HepG2 (cell line): Measurements from ENCODE around the gene CDH1. TPM values are rescaled to one million over a fixed set of nuclear protein-coding genes. Genes with fewer than 3 reads are reported as not detected.

Experiments
- CEBPZ ChIP-seq: IDR thresholded peaks from 2 replicates; pipeline ENCODE4 v1.6.1; 2012; ENCODE audit warnings: low read length, improper control_type of control experiment
- E2F1 ChIP-seq: sonication (generic); formaldehyde crosslinking; IDR thresholded peaks from 2 replicates; pipeline ENCODE4 v1.5.0; 2020; ENCODE audit warnings: missing genetic modification reagents
- KMT2A ChIP-seq: sonication (generic); formaldehyde crosslinking; IDR thresholded peaks from 2 replicates; pipeline ENCODE4 v1.4.0; 2020; ENCODE audit warnings: missing genetic modification reagents
- MED13 ChIP-seq: sonication (generic); formaldehyde crosslinking; IDR thresholded peaks from 2 replicates; pipeline ENCODE4 v1.5.0; 2020; ENCODE audit warnings: missing genetic modification reagents
- POGK ChIP-seq: sonication (generic); formaldehyde crosslinking; conservative IDR thresholded peaks from 2 replicates; pipeline ENCODE4 v1.8.0; 2022; ENCODE audit warnings: mild to moderate bottlenecking, moderate library complexity, missing genetic modification reagents
- PRMT3 ChIP-seq: sonication (generic); formaldehyde crosslinking; IDR thresholded peaks from 2 replicates; pipeline ENCODE4 v1.8.1; 2022; ENCODE audit warnings: low read depth, mild to moderate bottlenecking, moderate library complexity, missing genetic modification reagents, borderline replicate concordance
- SCMH1 ChIP-seq: sonication (generic); formaldehyde crosslinking; IDR thresholded peaks from 2 replicates; pipeline ENCODE4 v1.9.0; 2021; ENCODE audit warnings: missing genetic modification reagents, mild to moderate bottlenecking, borderline replicate concordance
- SRY ChIP-seq: sonication (generic); formaldehyde crosslinking; IDR thresholded peaks from 2 replicates; pipeline ENCODE4 v1.8.0; 2022; ENCODE audit warnings: mild to moderate bottlenecking, missing genetic modification reagents
- STAG1 ChIP-seq: sonication (generic); formaldehyde crosslinking; IDR thresholded peaks from 2 replicates; pipeline ENCODE4 v1.4.0; 2020; ENCODE audit warnings: missing genetic modification reagents
- ZMAT3 ChIP-seq: sonication (generic); formaldehyde crosslinking; conservative IDR thresholded peaks from 2 replicates; pipeline ENCODE4 v1.7.0; 2021; ENCODE audit warnings: missing genetic modification reagents
- ZMYM3 ChIP-seq: sonication (generic); formaldehyde crosslinking; IDR thresholded peaks from 2 replicates; pipeline ENCODE4 v1.5.1; 2020; ENCODE audit warnings: mild to moderate bottlenecking, missing genetic modification reagents
- ZNF691 ChIP-seq: sonication (generic); formaldehyde crosslinking; IDR thresholded peaks from 2 replicates; pipeline ENCODE4 v1.4.0; 2020; ENCODE audit warnings: missing genetic modification reagents, low read depth, mild to moderate bottlenecking, borderline replicate concordance
- polyA plus RNA-seq, 8 experiments: library from polyadenylated mRNA; depleted of rRNA in 3 of 8; stranded (reverse) in 7 of 8; unstranded in 1 of 8; fragments of >200 nt; fragmentation: Illumina TruSeq in 4 of 8; extraction: Trizol in 4 of 8; gene quantifications; 2 replicates each; pipeline versions ENCODE4 v1.2.1 to v1.2.3, GENCODE V29; 2011 to 2016; ENCODE audit warnings: low read depth in 4 of 8, missing spikeins in 1 of 8, mixed read lengths in 1 of 8; ENCODE audit not compliant: insufficient read depth in 1 of 8
- total RNA-seq, 5 experiments: library from RNA; depleted of rRNA; stranded (reverse); fragments of >200 nt; fragmentation: Illumina TruSeq; extraction: Trizol; gene quantifications; 2 replicates each; pipeline ENCODE4 v1.2.3, GENCODE V29; 2016; ENCODE audit warnings: low read depth in 1 of 5

The CDH1 gene
- total and polyA plus RNA-seq, 2 of the 13 experiments (the other 11 are each of a cell fraction or from before 2014, with no cell fraction given): 0.95 to 9.8 TPM

- no peak for TF ChIP-seq POGK
- no peak for TF ChIP-seq ZMAT3 (CRISPR knock-in tag)
- no peak for TF ChIP-seq MED13 (CRISPR knock-in tag)
- no peak for TF ChIP-seq SCMH1
- TF ChIP-seq SRY (CRISPR knock-in tag): no peak
- no peak for TF ChIP-seq ZNF691
- TF ChIP-seq STAG1 (CRISPR knock-in tag): peak; percentile 16; the same call in 1 of the 2 replicates
- no peak for TF ChIP-seq PRMT3 (CRISPR knock-in tag)
- TF ChIP-seq E2F1 (CRISPR knock-in tag): no peak
- no peak for TF ChIP-seq ZMYM3 (CRISPR knock-in tag)
- TF ChIP-seq KMT2A (CRISPR knock-in tag): no peak
- TF ChIP-seq CEBPZ: no peak
These were observed 88.3 kb downstream of the CDH1 start (continued) for GRCh38 chr16:68825427-68825826.
